AG04450 (cell line): ENCODE results near the gene DNM1. TPM values are rescaled to one million over a fixed set of nuclear protein-coding genes. Genes with fewer than 3 reads are reported as not detected.

Experiments
- CTCF ChIA-PET: fragments of 300-600, 350-600 bp; formaldehyde crosslinking; extraction: SDS; loops from one replicate; lab custom pipeline; 2022; ENCODE audit warnings: antibody characterized with exemption, inconsistent platforms; lab: Charles Lee
- POLR2A ChIA-PET: fragments of 350-600 bp; formaldehyde crosslinking; extraction: SDS; loops from one replicate; lab custom pipeline; 2021; ENCODE audit warnings: antibody characterized with exemption, inconsistent platforms; lab: Yijun Ruan, JAX
- DNase-seq: peaks from one replicate; pipeline ENCODE4 v3.0.0-alpha.2; 2011; ENCODE audit warnings: low read depth, low spot score
- H3K27ac ChIP-seq: one replicate; pipeline ENCODE4 v1.5.1; 2012; ENCODE audit warnings: low read depth, low read length, control low read depth
- H3K27me3 ChIP-seq: one replicate; pipeline ENCODE4 v1.6.0; 2012; ENCODE audit warnings: low read length; ENCODE audit not compliant: control insufficient read depth, insufficient read depth
- H3K4me3 ChIP-seq: 2 replicates; pipeline ENCODE4 v1.5.1; 2011; ENCODE audit warnings: mild to moderate bottlenecking, low read depth, low read length, control low read depth
- H3K9me3 ChIP-seq: 2 replicates; pipeline ENCODE4 v1.5.1; 2012; ENCODE audit warnings: low read length; ENCODE audit not compliant: control insufficient read depth, insufficient read depth
- polyA plus RNA-seq: library from polyadenylated mRNA; depleted of rRNA; stranded (reverse); fragments of >200 nt; gene quantifications from 2 replicates; pipeline ENCODE4 v1.2.3, GENCODE V29; 2011
- TF ChIP-seq, protein P1 (sequence below): IDR thresholded peaks from 2 replicates; pipeline ENCODE4 v1.5.1; 2011; ENCODE audit warnings: low read depth, low read length, control low read depth, inconsistent platforms

The DNM1 gene
- polyA plus RNA-seq, 1 experiment = 12.0 TPM

DNA sequence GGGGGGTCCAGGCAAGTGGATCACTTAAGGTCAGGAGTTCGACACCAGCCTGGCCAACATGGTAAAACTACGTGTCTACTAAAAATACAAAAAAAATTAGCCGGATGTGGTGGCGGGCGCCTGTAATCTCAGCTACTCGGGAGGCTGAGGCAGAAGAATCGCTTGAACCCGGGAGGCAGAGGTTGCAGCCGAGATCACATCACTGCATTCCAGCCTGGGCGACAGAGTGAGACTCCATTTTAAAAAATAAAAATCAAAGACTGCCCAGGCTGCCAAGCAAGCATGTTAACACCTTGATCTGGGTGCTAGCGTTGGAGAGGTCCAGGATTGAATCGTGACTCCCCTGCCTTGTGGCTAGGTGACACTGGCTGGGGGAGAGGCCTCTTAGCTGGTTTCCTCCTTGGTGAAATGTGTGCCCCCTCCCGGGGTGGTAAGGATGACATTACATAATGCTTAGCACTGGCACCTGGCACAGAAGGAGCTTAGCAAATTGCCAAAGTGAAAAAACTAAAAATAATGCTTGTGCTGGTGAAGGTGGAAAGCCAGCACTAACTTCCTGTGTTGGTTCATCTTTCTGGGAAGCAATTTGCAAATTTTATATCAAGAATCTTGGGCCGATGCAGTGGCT lies 9.6 kb upstream of the DNM1 start:
- no peaks in the 10 kb centered on the region for H3K27me3 ChIP-seq
- CTCF ChIA-PET = interaction anchor here (1.3 to 1.4 kb wide), 2 partner anchors 62 to 76 kb away, joined by 3 to 4 read pairs; no protein-coding TSS in a partner anchor
- no peak overlapping the region for H3K4me3 ChIP-seq
- no peak overlapping the region for H3K27ac ChIP-seq
- TF ChIP-seq, protein P1, sequence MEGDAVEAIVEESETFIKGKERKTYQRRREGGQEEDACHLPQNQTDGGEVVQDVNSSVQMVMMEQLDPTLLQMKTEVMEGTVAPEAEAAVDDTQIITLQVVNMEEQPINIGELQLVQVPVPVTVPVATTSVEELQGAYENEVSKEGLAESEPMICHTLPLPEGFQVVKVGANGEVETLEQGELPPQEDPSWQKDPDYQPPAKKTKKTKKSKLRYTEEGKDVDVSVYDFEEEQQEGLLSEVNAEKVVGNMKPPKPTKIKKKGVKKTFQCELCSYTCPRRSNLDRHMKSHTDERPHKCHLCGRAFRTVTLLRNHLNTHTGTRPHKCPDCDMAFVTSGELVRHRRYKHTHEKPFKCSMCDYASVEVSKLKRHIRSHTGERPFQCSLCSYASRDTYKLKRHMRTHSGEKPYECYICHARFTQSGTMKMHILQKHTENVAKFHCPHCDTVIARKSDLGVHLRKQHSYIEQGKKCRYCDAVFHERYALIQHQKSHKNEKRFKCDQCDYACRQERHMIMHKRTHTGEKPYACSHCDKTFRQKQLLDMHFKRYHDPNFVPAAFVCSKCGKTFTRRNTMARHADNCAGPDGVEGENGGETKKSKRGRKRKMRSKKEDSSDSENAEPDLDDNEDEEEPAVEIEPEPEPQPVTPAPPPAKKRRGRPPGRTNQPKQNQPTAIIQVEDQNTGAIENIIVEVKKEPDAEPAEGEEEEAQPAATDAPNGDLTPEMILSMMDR = no peak
- H3K9me3 ChIP-seq = no peaks in the 10 kb centered on the region
- POLR2A ChIA-PET = interaction anchor here (0.6 kb wide), 1 partner anchor 10 kb away, joined by 3 read pairs; no protein-coding TSS in a partner anchor
- no peak for DNase-seq

DNA sequence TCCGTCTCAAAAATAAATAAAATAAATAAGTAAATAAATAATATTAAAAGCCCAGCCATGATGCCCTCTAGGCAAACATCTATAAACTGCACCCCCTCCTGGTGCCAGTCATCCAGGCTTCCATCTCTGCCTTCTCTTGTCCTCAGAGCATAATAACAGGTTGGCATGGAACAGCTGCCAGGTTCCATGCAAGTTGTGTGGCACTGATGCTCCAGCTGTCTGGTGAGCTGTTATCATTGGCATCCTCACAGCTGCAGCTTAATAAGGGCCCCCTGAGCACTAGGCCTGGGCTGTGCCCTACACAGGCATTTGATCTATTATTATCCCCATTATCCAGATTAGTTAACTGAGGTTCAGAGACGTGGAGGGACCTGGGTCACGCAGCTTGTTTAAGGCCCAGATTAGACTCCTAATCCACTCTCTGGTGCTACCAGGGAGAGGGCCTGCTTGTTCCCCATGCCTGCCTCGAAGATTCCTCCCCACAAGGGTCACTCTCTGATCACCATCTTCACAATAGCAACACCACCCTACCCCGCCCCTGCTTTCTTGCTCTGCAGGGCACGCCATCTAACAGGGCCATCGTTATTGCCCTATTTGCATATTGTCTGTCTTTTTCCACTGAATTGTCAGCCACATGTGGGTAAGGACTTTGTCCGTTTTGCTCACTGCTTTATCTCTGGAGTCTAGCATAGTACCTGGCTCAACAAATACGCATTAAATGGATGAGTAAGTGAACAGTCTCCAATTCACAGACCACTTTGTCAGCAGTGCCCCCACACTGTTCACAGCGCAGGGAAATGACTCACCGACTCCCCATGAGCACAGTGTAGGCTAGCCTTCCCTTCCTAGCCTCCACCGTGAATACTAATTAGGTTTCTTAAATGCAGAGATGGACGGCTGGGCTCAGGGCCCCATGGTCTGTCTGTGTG lies 1.5 kb upstream of the DNM1 start:
- TF ChIP-seq, protein P1 = no peak
- Histone ChIP-seq H3K9me3 (no peaks in the 10 kb centered on the region), H3K27me3 (no peaks in the 10 kb centered on the region), H3K4me3 (no peak overlapping the region), H3K27ac (peak overlapping the region; percentile 47)
- CTCF ChIA-PET = interaction anchor here (2.1 kb wide), 1 partner anchor 11 kb away, joined by 7 read pairs; no protein-coding TSS in a partner anchor
- DNase-seq = no peak
- POLR2A ChIA-PET = interaction anchor here (0.6 kb wide), 1 partner anchor 59 kb away, joined by 3 read pairs; no protein-coding TSS in a partner anchor

GRCh38 chr9:128202648-128203023 lies 543 bp upstream of the DNM1 start:
- DNase-seq = no peak
- Histone ChIP-seq H3K4me3 (no peak overlapping the region), H3K27me3 (no peaks in the 10 kb centered on the region), H3K9me3 (no peaks in the 10 kb centered on the region), H3K27ac (no peak overlapping the region)
- TF ChIP-seq, protein P1 = no peak
- ChIA-PET POLR2A (no interaction called here), CTCF (no interaction called here)

DNA sequence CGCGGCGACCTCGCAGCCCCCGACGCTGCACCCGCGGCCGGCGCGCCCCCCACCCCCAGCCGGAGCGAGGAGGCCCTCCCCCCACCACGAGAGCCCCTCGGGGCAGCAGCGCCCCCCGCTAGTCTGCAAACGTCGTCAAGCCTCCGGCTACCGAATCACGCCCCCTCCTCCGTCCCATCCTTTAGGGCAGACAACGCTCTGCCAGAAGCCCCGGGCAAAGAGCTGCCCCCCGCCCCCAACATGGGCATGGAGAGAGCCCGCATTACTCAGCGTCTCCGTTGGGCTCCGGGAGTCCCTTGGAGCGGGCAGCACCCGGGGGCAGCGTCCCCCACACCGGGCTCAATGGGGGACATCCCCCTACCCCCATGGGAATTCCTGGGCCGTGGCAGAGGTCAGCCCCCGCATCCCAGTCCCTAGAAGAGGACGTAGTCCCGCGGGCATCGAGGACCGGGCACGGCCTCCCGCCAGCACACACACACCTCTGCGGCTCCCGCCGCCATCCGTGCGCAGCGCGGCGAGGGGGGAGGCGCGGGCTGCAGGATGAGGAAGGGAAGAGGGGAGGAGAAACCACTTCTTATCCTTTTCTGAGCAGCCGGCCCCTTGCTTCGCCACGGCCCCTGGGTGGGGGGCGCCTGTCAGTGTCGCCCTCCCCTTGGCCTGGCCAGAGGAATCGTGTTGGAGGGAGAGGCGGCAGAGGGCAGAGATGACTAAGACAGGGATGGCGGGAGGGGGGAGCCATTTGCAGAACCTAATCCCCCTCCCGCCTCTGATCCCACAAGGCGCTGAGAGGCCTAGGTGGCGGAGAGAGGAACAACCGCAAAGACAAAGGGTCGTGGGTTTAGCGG lies 750 bp downstream of the DNM1 start:
- peak overlapping the region; percentile 39 for H3K27ac ChIP-seq
- POLR2A ChIA-PET = interaction anchor here (0.5 to 1.0 kb wide), 5 partner anchors 11 to 47 kb away, joined by 3 to 6 read pairs (median 5); no protein-coding TSS in a partner anchor

More for the DNA sequence above, 750 bp downstream of the DNM1 start:
- DNase-seq = no peak
- CTCF ChIA-PET = interaction anchor here (0.5 to 1.3 kb wide), 7 partner anchors 9 to 58 kb away, joined by 3 to 7 read pairs (median 4); no protein-coding TSS in a partner anchor
- H3K4me3 ChIP-seq = peak overlapping the region; percentile 80
- TF ChIP-seq, protein P1 = no peak
- H3K9me3 ChIP-seq = no peaks in the 10 kb centered on the region
- no peaks in the 10 kb centered on the region for H3K27me3 ChIP-seq
